HepG2 (cell line): ENCODE data around the gene PPM1G. TPM values are rescaled to one million over a fixed set of nuclear protein-coding genes. Genes with fewer than 3 reads are reported as not detected.
A peak's percentile ranks its signal among the peaks of the same experiment; 100 is the strongest.

ENCODE experiments used
- ASH2L ChIP-seq: fragments of 300-600, 200-600 bp; sonication (generic); IDR thresholded peaks from 2 replicates; pipeline ENCODE4 v1.7.0; 2017; ENCODE audit warnings: low read depth, mild to moderate bottlenecking, moderate library complexity, mixed read lengths, low read length; ENCODE audit not compliant: insufficient read length
- FOXJ3 ChIP-seq: sonication (generic); formaldehyde crosslinking; IDR thresholded peaks from 2 replicates; pipeline ENCODE4 v1.4.0; 2020; ENCODE audit warnings: missing genetic modification reagents, mild to moderate bottlenecking, borderline replicate concordance
- HDAC1 ChIP-seq: sonication (generic); formaldehyde crosslinking; IDR thresholded peaks from 2 replicates; pipeline ENCODE4 v1.5.1; 2020; ENCODE audit warnings: mild to moderate bottlenecking, missing genetic modification reagents
- HES4 ChIP-seq: sonication (generic); formaldehyde crosslinking; IDR thresholded peaks from 2 replicates; pipeline ENCODE4 v1.9.0; 2021; ENCODE audit warnings: mild to moderate bottlenecking, missing genetic modification reagents, borderline replicate concordance
- KAT8 ChIP-seq: IDR thresholded peaks from 2 replicates; pipeline ENCODE4 v1.6.1; 2016; ENCODE audit warnings: missing genetic modification reagents, missing compliant biosample characterization
- KMT2A ChIP-seq: sonication (generic); formaldehyde crosslinking; IDR thresholded peaks from 2 replicates; pipeline ENCODE4 v1.4.0; 2020; ENCODE audit warnings: missing genetic modification reagents
- MNT ChIP-seq: fragments of 450-650 bp; IDR thresholded peaks from 2 replicates; pipeline ENCODE4 v1.6.1; 2016
- MTA3 ChIP-seq: sonication (generic); formaldehyde crosslinking; IDR thresholded peaks from 2 replicates; pipeline ENCODE4 v1.4.0; 2020; ENCODE audit warnings: missing genetic modification reagents
- PHF20 ChIP-seq: sonication (generic); formaldehyde crosslinking; IDR thresholded peaks from 2 replicates; pipeline ENCODE4 v1.5.0; 2020; ENCODE audit warnings: mild to moderate bottlenecking, missing genetic modification reagents
- SIX4 ChIP-seq: sonication (generic); formaldehyde crosslinking; IDR thresholded peaks from 2 replicates; pipeline ENCODE4 v1.4.0; 2020; ENCODE audit warnings: missing genetic modification reagents
- ZBTB38 ChIP-seq: sonication (generic); formaldehyde crosslinking; IDR thresholded peaks from 2 replicates; pipeline ENCODE4 v1.5.1; 2020; ENCODE audit warnings: mild to moderate bottlenecking, missing genetic modification reagents
- ZNF263 ChIP-seq: sonication (generic); formaldehyde crosslinking; IDR thresholded peaks from 2 replicates; pipeline ENCODE4 v1.4.0; 2020; ENCODE audit warnings: missing genetic modification reagents
- ZNF598 ChIP-seq: sonication (generic); formaldehyde crosslinking; IDR thresholded peaks from 2 replicates; pipeline ENCODE4 v1.5.1; 2020; ENCODE audit warnings: mild to moderate bottlenecking, missing genetic modification reagents, borderline replicate concordance
- polyA plus RNA-seq, 8 experiments: library from polyadenylated mRNA; depleted of rRNA in 3 of 8; stranded (reverse) in 7 of 8; unstranded in 1 of 8; fragments of >200 nt; fragmentation: Illumina TruSeq in 4 of 8; extraction: Trizol in 4 of 8; gene quantifications; 2 replicates each; pipeline versions ENCODE4 v1.2.1 to v1.2.3, GENCODE V29; 2011 to 2016; ENCODE audit warnings: low read depth in 4 of 8, missing spikeins in 1 of 8, mixed read lengths in 1 of 8; ENCODE audit not compliant: insufficient read depth in 1 of 8
- total RNA-seq, 5 experiments: library from RNA; depleted of rRNA; stranded (reverse); fragments of >200 nt; fragmentation: Illumina TruSeq; extraction: Trizol; gene quantifications; 2 replicates each; pipeline ENCODE4 v1.2.3, GENCODE V29; 2016; ENCODE audit warnings: low read depth in 1 of 5
- TF ChIP-seq, protein P1 (sequence below): conservative IDR thresholded peaks from 2 replicates; pipeline ENCODE4 v1.6.1; 2018; ENCODE audit warnings: missing genetic modification reagents
- TF ChIP-seq, protein P2 (sequence below): fragments of 450-650 bp; IDR thresholded peaks from 2 replicates; pipeline ENCODE4 v1.6.1; 2017
- TF ChIP-seq, protein P3 (sequence below), 2 experiments: sonication (generic) in 1 of 2; formaldehyde crosslinking in 1 of 2; IDR thresholded peaks; 2 replicates each; pipeline versions ENCODE4 v1.5.1 to v1.6.1; 2011 to 2020; ENCODE audit warnings: borderline replicate concordance in 1 of 2, low read depth in 1 of 2, low read length in 1 of 2, mild to moderate bottlenecking in 1 of 2, missing genetic modification reagents in 1 of 2, moderate library complexity in 1 of 2

PPM1G gene
- total and polyA plus RNA-seq, 2 of the 13 experiments (the other 11 are each of a cell fraction or from before 2014, with no cell fraction given): 58.2 to 213 TPM

DNA sequence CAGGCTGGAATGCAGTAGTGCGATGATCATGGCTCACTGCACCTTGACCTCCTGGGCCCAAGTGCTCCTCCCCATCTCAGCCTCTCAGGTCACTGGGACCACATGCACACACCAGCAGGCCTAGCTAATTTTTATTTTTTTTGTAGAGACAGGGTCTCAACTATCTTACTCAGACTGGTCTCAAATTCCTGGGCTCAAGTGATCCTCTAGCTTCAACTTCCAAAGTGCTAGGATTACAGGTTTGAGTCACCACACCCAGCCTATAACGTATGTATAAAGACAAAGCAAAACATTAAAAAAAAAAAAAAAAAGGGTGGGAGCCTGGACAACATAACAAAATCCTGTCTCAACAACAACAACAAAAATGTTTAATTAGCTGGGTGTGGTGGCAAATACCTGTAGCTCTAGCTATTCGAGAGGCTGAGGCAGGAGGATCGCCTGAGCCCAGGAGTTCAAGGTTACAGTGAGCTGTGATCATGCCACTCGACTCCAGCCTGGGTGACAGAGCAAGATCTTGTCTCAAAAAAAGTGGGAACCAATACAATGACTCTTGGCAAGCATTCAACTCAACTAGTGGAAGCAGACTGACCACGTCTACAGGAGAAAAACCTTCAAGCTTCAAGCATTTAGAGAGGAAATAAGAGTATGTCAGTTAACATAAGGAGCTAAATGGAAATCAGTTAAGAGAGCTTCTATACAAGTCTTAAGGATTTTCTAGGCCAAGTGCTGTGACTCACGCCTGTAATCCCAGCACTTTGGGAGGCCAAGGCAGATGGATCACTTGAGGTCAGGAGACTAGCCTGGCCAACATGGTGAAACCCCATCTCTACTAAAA lies 55.4 kb downstream of the PPM1G start (continued):
- TF ChIP-seq FOXJ3 (CRISPR knock-in tag) (no peak), ASH2L (peak; percentile 45), KMT2A (CRISPR knock-in tag) (peak; percentile 49; the same call in 1 of the 2 replicates), HES4 (no peak), KAT8 (CRISPR knock-in tag) (no peak), PHF20 (CRISPR knock-in tag) (no peak), SIX4 (CRISPR knock-in tag) (0 out of 2 replicates have a peak, but pooled peaks have one; percentile 29), MNT (no peak), ZNF263 (CRISPR knock-in tag) (peak; percentile 71), HDAC1 (CRISPR knock-in tag) (peak; percentile 46; the same call in 1 of the 2 replicates), ZNF598 (CRISPR knock-in tag) (no peak), MTA3 (CRISPR knock-in tag) (no peak), ZBTB38 (CRISPR knock-in tag) (0 out of 2 replicates have a peak, but pooled peaks have one; percentile 1)
- TF ChIP-seq, protein P1, sequence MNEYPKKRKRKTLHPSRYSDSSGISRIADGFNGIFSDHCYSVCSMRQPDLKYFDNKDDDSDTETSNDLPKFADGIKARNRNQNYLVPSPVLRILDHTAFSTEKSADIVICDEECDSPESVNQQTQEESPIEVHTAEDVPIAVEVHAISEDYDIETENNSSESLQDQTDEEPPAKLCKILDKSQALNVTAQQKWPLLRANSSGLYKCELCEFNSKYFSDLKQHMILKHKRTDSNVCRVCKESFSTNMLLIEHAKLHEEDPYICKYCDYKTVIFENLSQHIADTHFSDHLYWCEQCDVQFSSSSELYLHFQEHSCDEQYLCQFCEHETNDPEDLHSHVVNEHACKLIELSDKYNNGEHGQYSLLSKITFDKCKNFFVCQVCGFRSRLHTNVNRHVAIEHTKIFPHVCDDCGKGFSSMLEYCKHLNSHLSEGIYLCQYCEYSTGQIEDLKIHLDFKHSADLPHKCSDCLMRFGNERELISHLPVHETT (CRISPR knock-in tag): no peak; the same call in 1 of the 2 replicates
- TF ChIP-seq, protein P2, sequence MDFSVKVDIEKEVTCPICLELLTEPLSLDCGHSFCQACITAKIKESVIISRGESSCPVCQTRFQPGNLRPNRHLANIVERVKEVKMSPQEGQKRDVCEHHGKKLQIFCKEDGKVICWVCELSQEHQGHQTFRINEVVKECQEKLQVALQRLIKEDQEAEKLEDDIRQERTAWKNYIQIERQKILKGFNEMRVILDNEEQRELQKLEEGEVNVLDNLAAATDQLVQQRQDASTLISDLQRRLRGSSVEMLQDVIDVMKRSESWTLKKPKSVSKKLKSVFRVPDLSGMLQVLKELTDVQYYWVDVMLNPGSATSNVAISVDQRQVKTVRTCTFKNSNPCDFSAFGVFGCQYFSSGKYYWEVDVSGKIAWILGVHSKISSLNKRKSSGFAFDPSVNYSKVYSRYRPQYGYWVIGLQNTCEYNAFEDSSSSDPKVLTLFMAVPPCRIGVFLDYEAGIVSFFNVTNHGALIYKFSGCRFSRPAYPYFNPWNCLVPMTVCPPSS: no peak
- TF ChIP-seq, protein P3, sequence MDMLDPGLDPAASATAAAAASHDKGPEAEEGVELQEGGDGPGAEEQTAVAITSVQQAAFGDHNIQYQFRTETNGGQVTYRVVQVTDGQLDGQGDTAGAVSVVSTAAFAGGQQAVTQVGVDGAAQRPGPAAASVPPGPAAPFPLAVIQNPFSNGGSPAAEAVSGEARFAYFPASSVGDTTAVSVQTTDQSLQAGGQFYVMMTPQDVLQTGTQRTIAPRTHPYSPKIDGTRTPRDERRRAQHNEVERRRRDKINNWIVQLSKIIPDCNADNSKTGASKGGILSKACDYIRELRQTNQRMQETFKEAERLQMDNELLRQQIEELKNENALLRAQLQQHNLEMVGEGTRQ (IDR thresholded peaks at IDR 0.05; ENCODE audit: low read depth, low read length): no peak
- TF ChIP-seq, protein P3 (CRISPR knock-in tag; IDR thresholded peaks at IDR 0.05; ENCODE audit: borderline replicate concordance): no peak
